ENCODE data around the gene PLXND1. TPM values are rescaled to one million over a fixed set of nuclear protein-coding genes. Genes with fewer than 3 reads are reported as not detected.

Gene PLXND1
- total RNA-seq, 4 donors from 2014 or later, result 191 to 351 (median 205) TPM

DNA sequence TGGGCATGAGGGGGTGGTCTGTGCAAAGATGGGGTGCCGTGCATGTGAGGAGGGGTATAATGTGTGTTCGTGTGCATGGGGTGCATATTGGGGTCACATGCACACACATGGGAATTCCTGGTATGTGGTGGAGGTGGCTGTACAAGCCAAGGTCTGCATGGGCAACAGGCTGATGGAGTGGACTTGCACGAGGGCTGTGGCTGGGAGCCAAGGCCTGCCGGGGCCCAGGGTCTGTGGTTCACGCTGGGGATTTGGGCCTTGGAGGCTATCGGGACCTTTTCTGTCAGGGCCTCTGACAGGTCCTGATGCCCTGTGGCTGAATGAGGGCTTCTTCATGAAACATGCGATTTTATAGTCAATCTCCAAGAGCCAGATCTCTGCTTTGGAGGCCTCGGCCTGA lies 9.8 kb upstream of the PLXND1 start:
- TF ChIP-seq, protein P1, sequence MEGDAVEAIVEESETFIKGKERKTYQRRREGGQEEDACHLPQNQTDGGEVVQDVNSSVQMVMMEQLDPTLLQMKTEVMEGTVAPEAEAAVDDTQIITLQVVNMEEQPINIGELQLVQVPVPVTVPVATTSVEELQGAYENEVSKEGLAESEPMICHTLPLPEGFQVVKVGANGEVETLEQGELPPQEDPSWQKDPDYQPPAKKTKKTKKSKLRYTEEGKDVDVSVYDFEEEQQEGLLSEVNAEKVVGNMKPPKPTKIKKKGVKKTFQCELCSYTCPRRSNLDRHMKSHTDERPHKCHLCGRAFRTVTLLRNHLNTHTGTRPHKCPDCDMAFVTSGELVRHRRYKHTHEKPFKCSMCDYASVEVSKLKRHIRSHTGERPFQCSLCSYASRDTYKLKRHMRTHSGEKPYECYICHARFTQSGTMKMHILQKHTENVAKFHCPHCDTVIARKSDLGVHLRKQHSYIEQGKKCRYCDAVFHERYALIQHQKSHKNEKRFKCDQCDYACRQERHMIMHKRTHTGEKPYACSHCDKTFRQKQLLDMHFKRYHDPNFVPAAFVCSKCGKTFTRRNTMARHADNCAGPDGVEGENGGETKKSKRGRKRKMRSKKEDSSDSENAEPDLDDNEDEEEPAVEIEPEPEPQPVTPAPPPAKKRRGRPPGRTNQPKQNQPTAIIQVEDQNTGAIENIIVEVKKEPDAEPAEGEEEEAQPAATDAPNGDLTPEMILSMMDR (IDR thresholded peaks at IDR 0.05; ENCODE audit: low read depth), result no peak

DNA sequence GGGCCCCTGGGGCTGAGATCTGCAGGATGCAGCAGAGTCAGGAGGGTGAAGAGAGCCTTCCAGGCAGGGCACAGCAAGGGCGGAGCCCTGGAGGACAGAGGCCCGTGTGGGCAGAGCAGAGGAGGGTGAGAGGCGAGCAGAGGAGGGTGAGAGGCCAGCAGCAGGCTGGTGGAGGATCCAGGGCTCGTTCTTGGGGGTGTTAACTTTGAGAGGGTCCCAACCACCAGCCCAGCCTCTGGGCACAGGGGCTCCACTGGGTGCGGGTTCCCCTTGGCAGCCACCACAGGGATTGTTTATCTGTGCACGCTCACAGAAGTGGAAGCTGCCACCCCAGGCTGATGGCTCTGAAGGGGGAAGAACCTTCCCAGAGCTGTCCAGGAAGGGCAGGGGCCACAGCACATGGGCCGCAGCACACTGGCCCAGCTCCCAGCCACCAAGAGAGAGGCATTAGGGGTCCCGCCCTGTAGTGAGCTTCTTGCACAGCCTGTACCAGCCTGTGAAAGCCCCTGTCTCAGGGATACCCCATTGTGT lies 9.3 kb upstream of the PLXND1 start:
- TF ChIP-seq, protein P1 (IDR thresholded peaks at IDR 0.05; ENCODE audit: low read depth), result no peak

DNA sequence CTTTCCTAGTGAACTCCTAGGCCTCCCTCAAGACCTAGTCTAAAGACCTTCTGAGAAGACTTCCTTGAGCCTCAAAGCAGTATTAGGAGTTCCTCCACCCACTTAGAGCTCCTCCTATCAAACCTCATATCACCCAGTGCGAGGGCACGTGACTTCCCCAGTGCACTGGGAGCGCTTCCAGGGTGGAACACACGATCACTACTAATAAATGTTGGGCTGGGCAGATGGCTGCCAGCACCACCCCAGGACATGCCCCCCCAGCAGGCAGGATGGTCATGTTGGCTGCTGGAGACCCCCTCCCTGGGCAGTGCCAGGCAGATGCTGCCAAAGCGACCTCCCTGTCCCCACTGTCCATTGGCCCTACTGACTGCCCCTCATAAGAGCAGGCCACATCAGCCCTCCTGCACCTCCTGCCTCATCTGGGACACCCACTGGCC lies 8.5 kb upstream of the PLXND1 start:
- TF ChIP-seq, protein P1 (IDR thresholded peaks at IDR 0.05; ENCODE audit: low read depth), result no peak

DNA sequence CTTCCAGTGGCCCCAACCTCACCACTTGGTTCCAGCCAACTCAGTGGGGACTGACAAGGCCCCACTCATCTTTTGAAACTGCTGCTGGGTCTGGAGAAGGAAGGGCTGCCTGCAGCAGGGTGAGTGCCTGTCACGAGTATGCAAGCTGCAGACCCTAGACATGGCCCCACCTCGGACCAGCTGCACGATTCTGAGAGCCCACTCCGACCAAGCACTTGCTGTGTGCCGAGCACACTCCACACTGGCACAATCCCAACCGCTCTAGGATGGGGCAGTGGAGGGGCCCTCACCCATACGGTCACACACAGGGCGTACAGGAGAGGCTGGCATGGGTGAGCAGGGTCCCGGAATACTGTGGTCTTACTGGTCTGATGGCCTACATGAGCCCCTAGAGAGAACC lies 8.0 kb upstream of the PLXND1 start:
- TF ChIP-seq, protein P1 (IDR thresholded peaks at IDR 0.05; ENCODE audit: low read depth), result no peak

DNA sequence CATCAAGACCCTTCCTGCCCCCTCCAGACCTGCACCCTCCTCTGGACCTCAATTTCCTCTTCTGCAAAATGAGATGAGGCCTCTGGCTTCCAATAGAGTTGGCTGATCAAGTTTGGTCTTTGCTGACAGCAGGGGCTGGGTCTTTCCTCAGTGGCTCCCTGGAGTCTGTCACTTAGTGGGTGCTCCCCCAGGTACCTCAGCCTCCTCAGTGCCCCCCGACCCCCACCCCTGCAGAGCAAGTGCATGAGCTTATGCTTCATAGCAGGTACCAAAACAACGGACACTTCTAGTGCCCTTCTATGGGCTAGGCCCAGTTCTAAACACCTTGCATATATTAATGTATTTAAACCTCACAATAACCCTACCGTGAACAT lies 6.9 kb upstream of the PLXND1 start:
- TF ChIP-seq, protein P1 (IDR thresholded peaks at IDR 0.05; ENCODE audit: low read depth), result no peak

DNA sequence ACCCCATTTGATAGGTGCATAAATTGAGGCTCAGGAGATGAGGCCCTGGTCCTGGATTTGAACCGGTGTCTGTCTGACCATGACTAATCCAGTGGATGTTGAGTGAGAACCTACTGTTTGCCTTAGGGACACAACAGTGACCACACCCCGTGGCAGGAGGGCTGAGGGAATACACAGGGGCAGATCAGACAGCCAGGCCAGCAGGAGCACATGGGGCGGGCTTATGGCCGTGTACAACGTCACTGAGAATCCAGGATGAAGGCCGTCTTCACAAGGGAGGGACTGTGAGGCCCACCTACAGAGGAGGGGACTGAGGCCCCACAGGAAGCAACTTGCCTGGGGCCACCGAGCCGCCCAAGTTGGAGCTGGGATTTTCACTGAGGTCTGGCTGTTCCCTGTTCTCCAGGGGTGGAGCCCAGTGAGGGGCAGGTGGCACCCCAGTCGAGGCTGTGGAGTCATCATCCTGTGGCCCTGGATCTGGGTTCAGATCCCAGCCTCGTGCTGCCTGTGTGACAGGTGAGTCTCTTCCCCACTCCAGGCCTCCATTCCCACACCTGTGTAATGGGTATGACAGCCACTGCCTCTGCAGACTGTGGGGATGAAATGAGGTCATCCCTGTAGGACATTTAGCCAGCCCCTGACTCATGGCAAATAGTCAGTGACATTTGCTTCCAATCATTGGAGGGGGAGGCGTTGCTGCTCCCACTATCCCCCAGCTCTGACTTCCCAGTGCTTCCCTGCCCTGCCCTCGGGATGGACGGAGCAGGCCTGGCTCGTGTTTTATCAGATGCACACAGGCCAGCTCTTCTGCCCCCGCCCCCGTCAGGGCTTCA lies 6.3 kb upstream of the PLXND1 start:
- TF ChIP-seq, protein P1 (IDR thresholded peaks at IDR 0.05; ENCODE audit: low read depth), result no peak

DNA sequence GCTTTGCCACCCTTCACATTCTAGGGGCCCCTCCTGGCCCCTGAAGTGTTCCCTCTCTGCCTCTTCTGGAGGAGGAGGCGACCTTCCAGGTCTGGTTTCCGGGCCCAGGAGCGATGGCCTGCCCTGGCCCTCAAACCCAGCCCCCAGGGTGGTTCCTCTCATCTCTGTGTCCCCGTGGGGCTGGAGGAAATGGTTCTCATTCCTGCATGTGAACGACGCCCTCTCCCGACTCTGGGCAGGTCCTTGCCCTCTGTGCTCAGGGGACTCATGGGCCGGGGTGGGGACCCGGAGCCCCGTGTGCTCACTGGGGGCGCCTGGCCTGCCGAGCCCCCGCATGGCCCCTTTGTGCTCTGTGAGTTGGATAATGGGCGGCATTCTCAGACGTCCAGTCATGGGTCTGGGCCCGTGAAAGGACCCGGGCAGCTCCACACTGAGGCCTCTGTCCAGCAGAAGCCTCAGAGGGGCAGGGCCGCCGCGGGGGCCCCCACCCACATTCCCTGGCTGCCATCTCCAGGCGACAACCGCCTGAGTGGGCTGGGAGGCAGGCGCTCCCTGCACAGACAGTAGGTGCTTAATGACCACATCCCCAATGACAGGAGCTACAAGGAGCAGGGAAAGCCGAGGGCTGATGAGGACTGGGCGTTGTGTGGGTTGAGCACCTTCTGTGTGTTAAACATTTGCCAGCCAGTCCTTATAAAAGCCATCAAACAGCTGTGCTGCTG lies 5.5 kb upstream of the PLXND1 start:
- TF ChIP-seq, protein P1 (IDR thresholded peaks at IDR 0.05; ENCODE audit: low read depth), result no peak
